ENCODE results near the gene REEP6. TPM values are rescaled to one million over a fixed set of nuclear protein-coding genes. Genes with fewer than 3 reads are reported as not detected.

The REEP6 gene
- total RNA-seq, 1 experiment from 2014 or later: 4.2 TPM

- DNase-seq (ENCODE audit: low read depth): no peak
Measured at GRCh38 chr19:1456121-1456900, 34.7 kb upstream of the REEP6 start.

GRCh38 chr19:1457031-1457739, 33.8 kb upstream of the REEP6 start:
- no peak for DNase-seq (ENCODE audit: low read depth)

GRCh38 chr19:1457892-1458291, 33.1 kb upstream of the REEP6 start:
- DNase-seq (ENCODE audit: low read depth): no peak

- no peak for DNase-seq (ENCODE audit: low read depth)
Measured at GRCh38 chr19:1459479-1459878, 31.5 kb upstream of the REEP6 start.

- no peak for DNase-seq (ENCODE audit: low read depth)
Measured at GRCh38 chr19:1460033-1460995, 30.7 kb upstream of the REEP6 start.

DNA sequence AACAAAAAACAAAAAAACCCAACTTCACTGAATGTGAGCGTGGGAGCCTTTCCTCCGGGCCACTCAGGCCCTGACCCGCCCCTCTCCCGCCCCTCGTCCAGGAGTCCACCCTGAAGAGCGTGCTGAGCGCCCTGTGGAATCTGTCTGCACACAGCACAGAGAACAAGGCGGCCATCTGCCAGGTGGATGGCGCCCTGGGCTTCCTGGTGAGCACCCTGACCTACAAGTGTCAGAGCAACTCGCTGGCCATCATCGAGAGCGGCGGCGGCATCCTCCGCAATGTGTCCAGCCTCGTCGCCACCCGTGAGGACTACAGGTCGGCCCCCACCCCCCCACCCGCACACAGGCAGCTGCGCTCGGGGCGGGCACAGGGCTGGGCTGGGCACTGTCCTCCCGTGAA, 29.1 kb upstream of the REEP6 start:
- no peak for DNase-seq (ENCODE audit: low read depth)

DNA sequence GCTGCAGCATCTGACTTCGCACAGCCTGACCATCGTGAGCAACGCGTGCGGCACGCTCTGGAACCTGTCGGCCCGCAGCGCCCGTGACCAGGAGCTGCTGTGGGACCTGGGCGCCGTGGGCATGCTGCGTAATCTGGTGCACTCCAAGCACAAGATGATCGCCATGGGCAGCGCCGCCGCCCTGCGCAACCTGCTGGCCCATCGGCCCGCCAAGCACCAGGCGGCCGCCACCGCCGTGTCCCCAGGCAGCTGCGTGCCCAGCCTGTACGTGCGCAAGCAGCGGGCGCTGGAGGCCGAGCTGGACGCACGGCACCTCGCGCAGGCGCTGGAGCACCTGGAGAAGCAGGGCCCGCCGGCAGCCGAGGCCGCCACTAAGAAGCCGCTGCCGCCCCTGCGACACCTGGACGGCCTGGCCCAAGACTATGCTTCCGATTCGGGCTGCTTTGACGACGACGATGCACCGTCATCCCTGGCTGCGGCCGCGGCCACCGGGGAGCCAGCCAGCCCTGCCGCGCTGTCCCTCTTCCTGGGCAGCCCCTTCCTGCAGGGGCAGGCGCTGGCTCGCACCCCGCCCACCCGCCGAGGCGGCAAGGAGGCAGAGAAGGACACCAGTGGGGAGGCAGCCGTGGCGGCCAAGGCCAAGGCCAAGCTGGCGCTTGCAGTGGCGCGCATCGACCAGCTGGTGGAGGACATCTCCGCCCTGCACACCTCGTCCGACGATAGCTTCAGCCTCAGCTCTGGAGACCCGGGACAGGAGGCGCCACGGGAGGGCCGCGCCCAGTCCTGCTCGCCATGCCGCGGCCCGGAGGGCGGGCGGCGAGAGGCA, 25.6 kb upstream of the REEP6 start:
- DNase-seq (ENCODE audit: low read depth): no peak

DNA sequence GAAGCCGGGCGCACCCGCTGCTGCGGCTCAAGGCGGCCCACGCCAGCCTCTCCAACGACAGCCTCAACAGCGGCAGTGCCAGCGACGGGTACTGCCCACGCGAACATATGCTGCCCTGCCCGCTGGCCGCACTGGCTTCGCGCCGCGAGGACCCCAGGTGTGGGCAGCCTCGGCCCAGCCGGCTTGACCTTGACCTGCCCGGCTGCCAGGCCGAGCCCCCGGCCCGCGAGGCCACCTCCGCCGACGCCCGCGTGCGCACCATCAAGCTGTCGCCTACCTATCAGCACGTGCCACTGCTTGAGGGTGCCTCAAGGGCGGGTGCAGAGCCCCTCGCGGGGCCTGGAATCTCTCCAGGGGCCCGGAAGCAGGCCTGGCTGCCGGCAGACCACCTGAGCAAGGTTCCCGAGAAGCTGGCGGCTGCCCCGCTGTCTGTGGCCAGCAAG, 24.9 kb upstream of the REEP6 start:
- DNase-seq (ENCODE audit: low read depth): no peak

- no peak for DNase-seq (ENCODE audit: low read depth)
Measured at GRCh38 chr19:1466461-1467214, 24.3 kb upstream of the REEP6 start.

- no peak for DNase-seq (ENCODE audit: low read depth)
Measured at GRCh38 chr19:1467215-1467489, 23.8 kb upstream of the REEP6 start.

- no peak for DNase-seq (ENCODE audit: low read depth)
Measured at GRCh38 chr19:1467490-1468273, 23.3 kb upstream of the REEP6 start.

DNA sequence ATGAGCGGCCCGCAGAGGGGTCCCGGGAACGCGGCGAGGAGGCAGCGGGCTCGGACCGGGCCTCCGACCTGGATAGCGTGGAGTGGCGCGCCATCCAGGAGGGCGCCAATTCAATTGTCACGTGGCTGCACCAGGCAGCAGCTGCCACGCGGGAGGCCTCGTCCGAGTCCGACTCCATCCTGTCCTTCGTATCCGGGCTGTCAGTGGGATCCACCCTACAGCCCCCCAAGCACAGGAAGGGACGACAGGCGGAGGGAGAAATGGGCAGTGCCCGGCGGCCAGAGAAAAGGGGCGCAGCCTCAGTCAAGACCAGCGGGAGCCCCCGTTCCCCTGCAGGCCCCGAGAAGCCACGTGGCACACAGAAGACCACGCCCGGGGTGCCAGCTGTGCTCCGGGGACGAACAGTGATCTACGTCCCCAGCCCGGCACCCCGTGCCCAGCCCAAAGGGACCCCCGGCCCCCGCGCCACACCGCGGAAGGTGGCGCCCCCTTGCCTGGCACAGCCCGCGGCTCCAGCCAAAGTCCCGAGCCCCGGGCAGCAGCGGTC, 22.6 kb upstream of the REEP6 start:
- no peak for DNase-seq (ENCODE audit: low read depth)

DNA sequence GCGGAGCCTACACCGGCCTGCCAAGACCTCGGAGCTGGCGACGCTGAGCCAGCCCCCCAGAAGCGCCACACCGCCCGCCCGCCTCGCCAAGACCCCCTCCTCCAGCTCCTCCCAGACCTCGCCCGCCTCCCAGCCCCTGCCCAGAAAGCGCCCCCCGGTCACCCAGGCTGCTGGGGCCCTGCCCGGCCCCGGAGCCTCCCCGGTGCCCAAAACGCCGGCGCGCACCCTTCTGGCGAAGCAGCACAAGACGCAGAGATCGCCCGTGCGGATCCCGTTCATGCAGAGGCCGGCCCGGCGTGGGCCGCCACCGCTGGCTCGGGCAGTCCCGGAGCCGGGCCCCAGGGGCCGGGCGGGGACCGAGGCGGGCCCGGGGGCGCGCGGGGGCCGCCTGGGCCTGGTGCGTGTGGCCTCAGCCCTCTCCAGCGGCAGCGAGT, 22.1 kb upstream of the REEP6 start:
- no peak for DNase-seq (ENCODE audit: low read depth)

- DNase-seq (ENCODE audit: low read depth): no peak
Measured at GRCh38 chr19:1469255-1470054, 21.5 kb upstream of the REEP6 start.

GRCh38 chr19:1470055-1470304, 21.0 kb upstream of the REEP6 start:
- DNase-seq (ENCODE audit: low read depth): no peak

GRCh38 chr19:1470305-1471009, 20.5 kb upstream of the REEP6 start:
- DNase-seq (ENCODE audit: low read depth): peak; percentile 60

DNA sequence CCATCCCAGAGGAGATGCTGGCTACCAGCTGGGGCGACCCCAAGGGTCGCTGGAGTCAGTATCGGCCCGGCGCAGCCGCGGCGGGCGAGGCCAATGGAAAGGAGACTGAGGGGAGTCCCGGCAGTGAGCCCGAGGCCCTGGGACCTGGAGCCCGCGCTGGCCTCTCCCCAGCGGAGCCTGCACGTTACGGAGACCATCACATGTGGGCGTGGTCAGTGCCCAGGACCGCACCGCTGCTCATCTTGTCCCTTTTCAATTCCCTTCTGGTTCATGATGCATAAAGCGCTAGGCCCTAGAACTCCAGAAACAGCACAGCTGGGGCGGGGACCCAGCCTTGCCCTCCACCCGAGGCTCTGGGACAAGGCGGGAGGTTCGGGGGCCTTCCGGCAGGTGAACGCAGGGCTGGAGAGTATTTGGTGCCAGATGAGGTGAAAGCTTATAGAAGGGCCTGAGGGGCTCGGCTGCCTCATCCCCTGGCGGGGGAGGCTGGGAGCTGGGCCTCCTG, 19.9 kb upstream of the REEP6 start:
- DNase-seq (ENCODE audit: low read depth): peak; percentile 52

- DNase-seq (ENCODE audit: low read depth): no peak
Measured at GRCh38 chr19:1471515-1472160, 19.3 kb upstream of the REEP6 start.

Measured in RPMI7951 (cell line).